ENCODE results near the gene SNPH. TPM values are rescaled to one million over a fixed set of nuclear protein-coding genes. Genes with fewer than 3 reads are reported as not detected.

Gene SNPH
- total RNA-seq, 1 experiment from 2014 or later: 0.93 TPM

DNA sequence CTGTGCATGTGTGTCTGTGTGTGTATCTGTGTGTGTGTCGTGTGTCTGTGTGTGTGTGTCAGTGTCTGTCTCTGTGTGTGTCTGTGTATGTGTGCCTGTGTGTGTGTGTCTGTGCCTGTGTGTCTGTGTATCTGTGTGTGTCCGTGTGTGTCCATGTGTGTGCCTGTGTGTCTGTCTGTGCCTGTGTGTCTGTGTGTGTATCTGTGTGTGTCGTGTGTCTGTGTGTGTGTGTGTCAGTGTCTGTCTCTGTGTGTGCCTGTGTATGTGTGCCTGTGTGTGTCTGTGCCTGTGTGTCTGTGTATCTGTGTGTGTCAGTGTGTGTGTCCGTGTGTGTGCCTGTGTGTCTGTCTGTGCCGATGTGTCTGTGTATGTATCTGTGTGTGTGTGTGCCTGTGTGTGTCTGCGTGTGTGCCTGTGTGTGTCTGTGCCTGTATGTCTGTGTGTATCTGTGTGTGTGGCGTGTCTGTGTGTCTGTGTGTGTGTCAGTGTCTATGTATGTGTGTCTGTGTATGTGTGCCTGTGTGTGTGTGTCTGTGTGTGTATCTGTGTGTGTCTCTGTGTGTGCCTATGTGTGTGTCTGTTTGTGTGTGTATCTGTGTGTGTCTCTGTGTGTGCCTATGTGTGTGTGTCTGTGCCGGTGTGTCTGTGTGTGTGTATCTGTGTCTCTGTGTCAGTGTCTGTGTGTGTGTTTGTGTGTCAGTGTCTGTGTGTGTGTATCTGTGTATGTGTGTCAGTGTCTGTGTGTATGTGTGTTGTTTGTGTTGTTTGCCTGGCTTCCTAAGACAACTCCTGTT is 11.6 kb downstream of the SNPH start:
- Histone ChIP-seq H3K79me2 (ENCODE audit: low read length) (no peaks in the 10 kb centered on the region), H3K27ac (ENCODE audit: low read length) (no peak overlapping the region), H3K9me2 (replicated peaks; ENCODE audit: insufficient read depth, low read length) (no peaks in the 10 kb centered on the region), H3K36me3 (ENCODE audit: insufficient read depth, low read length) (no peaks in the 10 kb centered on the region), H3K4me3 (ENCODE audit: low read length) (no peak overlapping the region), H3K9ac (ENCODE audit: low read length) (no peak overlapping the region), H2AFZ (ENCODE audit: low read length) (no peak overlapping the region), H3K9me3 (ENCODE audit: low read length) (no peaks in the 10 kb centered on the region), H4K20me1 (ENCODE audit: insufficient read depth, low read depth, low read length) (no peaks in the 10 kb centered on the region), H3K4me2 (ENCODE audit: low read depth, low read length, poor library complexity, severe bottlenecking) (no peak overlapping the region), H3K4me1 (ENCODE audit: low read length) (no peaks in the 10 kb centered on the region), H3K27me3 (ENCODE audit: low read length) (no peaks in the 10 kb centered on the region)
- no peak for DNase-seq

DNA sequence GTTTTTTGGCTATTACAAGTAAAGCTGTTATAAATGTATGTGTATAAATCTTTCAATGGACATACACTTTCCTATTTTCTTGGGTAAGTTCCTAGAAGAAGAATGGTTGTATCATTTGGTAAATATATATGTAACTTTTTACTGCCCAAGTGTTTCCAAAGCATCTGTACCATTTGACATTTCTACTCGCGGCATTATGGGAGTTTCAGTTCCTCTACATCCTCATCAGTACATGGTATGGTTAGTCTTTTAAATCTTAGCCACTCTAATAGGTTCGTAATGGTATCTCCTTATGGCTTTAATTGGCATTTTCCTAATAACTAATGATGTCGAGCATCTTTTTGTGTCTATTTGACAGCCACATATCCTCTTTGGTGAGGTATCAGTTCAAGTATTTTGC is 12.9 kb downstream of the SNPH start:
- Histone ChIP-seq H3K9ac (ENCODE audit: low read length) (no peak overlapping the region), H3K4me1 (ENCODE audit: low read length) (no peaks in the 10 kb centered on the region), H3K9me2 (replicated peaks; ENCODE audit: insufficient read depth, low read length) (no peaks in the 10 kb centered on the region), H3K4me2 (ENCODE audit: low read depth, low read length, poor library complexity, severe bottlenecking) (no peak overlapping the region), H2AFZ (ENCODE audit: low read length) (no peak overlapping the region), H4K20me1 (ENCODE audit: insufficient read depth, low read depth, low read length) (no peaks in the 10 kb centered on the region), H3K9me3 (ENCODE audit: low read length) (no peaks in the 10 kb centered on the region), H3K36me3 (ENCODE audit: insufficient read depth, low read length) (no peaks in the 10 kb centered on the region), H3K27me3 (ENCODE audit: low read length) (no peaks in the 10 kb centered on the region), H3K27ac (ENCODE audit: low read length) (no peak overlapping the region), H3K4me3 (ENCODE audit: low read length) (no peak overlapping the region), H3K79me2 (ENCODE audit: low read length) (no peaks in the 10 kb centered on the region)
- DNase-seq: no peak

DNA sequence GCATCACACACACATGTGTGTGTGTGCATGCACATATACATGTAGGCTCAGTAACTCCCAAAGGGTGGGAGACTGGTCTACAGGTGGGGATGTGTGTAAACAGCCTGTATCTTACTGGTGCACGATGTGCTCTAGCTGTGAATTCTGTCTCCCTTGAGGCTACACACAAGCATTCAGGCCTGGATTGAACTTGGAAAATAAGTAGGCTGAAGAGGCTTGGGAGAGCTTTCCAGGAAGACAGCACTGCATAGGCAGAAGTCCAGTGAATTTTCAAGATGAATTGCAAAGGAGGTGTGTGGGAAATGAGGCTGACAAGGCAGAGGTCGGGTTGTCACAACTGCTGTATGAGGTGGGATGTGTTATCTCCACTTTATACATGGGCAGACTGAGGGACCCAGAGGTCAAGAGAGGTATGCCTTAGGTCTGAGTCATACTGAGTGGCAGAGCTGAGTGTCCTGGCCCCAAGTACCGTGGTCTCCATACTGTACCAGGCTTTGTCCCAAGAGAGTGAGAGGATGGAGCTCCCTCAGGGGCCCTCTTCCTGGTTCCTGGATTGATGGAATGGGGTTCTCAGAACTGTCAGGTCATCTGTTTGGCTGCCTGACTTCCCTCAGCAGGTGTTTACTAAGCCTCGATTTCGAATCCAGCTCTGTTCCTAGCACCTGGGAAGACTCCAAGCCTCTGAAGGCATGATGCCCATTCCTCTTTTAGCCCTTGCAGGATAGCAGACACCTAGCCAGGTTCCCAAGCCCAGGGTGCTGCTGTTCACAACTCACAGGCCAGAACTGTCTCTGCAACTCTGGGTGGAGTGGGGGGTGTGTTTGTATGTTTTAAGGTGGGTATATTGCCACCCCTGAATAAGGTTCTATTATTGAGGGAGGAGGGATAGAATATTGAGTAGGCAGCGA is 14.4 kb downstream of the SNPH start:
- no peak overlapping the region for H2AFZ ChIP-seq (ENCODE audit: low read length)
- no peaks in the 10 kb centered on the region for H3K9me2 ChIP-seq (replicated peaks; ENCODE audit: insufficient read depth, low read length)

DNA sequence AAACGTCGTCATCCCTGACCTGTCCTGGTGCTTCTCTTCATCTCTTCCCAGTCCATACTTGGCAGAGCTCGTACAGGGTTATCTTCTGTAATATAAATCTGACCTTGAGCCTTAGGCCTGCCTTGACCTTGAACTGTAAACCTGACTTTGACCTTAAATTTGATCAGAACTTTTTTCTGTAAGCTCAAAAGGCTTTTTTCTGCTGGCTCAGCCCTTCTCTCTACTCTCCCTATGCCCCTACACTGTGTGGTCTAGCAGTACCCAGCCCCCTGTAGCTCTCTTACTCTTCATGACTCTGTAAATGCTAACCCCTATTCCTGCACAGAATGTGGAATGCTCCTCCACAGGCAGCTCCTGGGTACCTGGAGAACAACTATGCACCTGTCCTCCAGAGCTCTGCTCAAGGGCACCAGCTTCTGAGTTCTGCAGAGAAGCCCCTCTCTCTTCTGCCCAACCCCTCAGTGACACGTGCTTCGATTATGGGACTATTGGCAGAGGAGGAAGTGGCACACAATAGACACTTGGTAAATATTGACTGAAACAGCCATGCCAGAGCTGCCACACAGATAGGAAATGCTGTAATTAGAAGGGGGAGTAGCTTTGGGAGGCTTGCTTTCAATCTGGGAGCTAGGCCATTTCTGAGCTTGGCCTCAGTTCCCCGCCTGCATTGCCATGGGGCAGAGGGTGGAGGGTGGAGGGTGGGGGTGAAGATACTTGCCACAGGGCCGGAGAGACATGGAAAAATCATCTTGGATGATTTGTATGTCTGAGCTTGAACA is 15.4 kb downstream of the SNPH start:
- Histone ChIP-seq H3K9ac (ENCODE audit: low read length) (no peak overlapping the region), H3K4me1 (ENCODE audit: low read length) (no peaks in the 10 kb centered on the region), H3K9me3 (ENCODE audit: low read length) (no peaks in the 10 kb centered on the region), H3K36me3 (ENCODE audit: insufficient read depth, low read length) (no peaks in the 10 kb centered on the region), H3K27ac (ENCODE audit: low read length) (no peak overlapping the region), H4K20me1 (ENCODE audit: insufficient read depth, low read depth, low read length) (no peaks in the 10 kb centered on the region), H3K27me3 (ENCODE audit: low read length) (no peaks in the 10 kb centered on the region), H3K4me2 (ENCODE audit: low read depth, low read length, poor library complexity, severe bottlenecking) (no peak overlapping the region), H3K4me3 (ENCODE audit: low read length) (no peak overlapping the region), H3K79me2 (ENCODE audit: low read length) (no peaks in the 10 kb centered on the region), H3K9me2 (replicated peaks; ENCODE audit: insufficient read depth, low read length) (no peaks in the 10 kb centered on the region), H2AFZ (ENCODE audit: low read length) (no peak overlapping the region)
- no peak for DNase-seq

More for the DNA sequence above, 14.4 kb downstream of the SNPH start:
- Histone ChIP-seq H3K9ac (ENCODE audit: low read length) (no peak overlapping the region), H3K9me3 (ENCODE audit: low read length) (no peaks in the 10 kb centered on the region), H3K79me2 (ENCODE audit: low read length) (no peaks in the 10 kb centered on the region), H3K27me3 (ENCODE audit: low read length) (no peaks in the 10 kb centered on the region), H3K36me3 (ENCODE audit: insufficient read depth, low read length) (no peaks in the 10 kb centered on the region), H3K4me3 (ENCODE audit: low read length) (no peak overlapping the region), H3K4me2 (ENCODE audit: low read depth, low read length, poor library complexity, severe bottlenecking) (no peak overlapping the region), H3K4me1 (ENCODE audit: low read length) (no peaks in the 10 kb centered on the region), H4K20me1 (ENCODE audit: insufficient read depth, low read depth, low read length) (no peaks in the 10 kb centered on the region), H3K27ac (ENCODE audit: low read length) (no peak overlapping the region)
- no peak for DNase-seq

DNA sequence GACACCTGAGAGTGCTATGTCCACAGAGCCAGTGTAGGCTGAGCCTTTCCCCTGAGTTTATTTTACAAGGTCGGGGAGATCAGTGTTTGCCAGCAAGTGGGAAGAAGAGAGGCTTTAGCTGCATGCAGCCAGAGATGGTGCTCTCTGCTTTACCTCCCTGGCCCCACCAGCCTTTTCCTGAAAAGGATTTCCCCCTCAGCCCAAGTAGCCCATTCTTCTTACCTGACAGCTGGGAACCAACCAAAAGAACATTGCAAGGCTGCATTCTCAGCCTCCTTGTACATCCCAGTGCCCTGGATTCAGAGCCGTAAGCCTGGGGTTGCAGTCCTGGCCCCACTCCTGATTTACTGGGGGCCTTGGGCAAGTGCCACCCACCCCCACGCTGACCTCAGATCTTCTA is 16.9 kb downstream of the SNPH start:
- H3K4me2 ChIP-seq (ENCODE audit: low read depth, low read length, poor library complexity, severe bottlenecking): no peak overlapping the region
- H3K9me2 ChIP-seq (replicated peaks; ENCODE audit: insufficient read depth, low read length): no peaks in the 10 kb centered on the region
- H3K27ac ChIP-seq (ENCODE audit: low read length): no peak overlapping the region
- no peak overlapping the region for H2AFZ ChIP-seq (ENCODE audit: low read length)
- no peaks in the 10 kb centered on the region for H3K36me3 ChIP-seq (ENCODE audit: insufficient read depth, low read length)
- no peaks in the 10 kb centered on the region for H4K20me1 ChIP-seq (ENCODE audit: insufficient read depth, low read depth, low read length)
- no peaks in the 10 kb centered on the region for H3K9me3 ChIP-seq (ENCODE audit: low read length)
- no peak overlapping the region for H3K9ac ChIP-seq (ENCODE audit: low read length)
- DNase-seq: no peak
- H3K27me3 ChIP-seq (ENCODE audit: low read length): no peaks in the 10 kb centered on the region
- H3K79me2 ChIP-seq (ENCODE audit: low read length): no peaks in the 10 kb centered on the region
- no peaks in the 10 kb centered on the region for H3K4me1 ChIP-seq (ENCODE audit: low read length)
- H3K4me3 ChIP-seq (ENCODE audit: low read length): no peak overlapping the region

DNA sequence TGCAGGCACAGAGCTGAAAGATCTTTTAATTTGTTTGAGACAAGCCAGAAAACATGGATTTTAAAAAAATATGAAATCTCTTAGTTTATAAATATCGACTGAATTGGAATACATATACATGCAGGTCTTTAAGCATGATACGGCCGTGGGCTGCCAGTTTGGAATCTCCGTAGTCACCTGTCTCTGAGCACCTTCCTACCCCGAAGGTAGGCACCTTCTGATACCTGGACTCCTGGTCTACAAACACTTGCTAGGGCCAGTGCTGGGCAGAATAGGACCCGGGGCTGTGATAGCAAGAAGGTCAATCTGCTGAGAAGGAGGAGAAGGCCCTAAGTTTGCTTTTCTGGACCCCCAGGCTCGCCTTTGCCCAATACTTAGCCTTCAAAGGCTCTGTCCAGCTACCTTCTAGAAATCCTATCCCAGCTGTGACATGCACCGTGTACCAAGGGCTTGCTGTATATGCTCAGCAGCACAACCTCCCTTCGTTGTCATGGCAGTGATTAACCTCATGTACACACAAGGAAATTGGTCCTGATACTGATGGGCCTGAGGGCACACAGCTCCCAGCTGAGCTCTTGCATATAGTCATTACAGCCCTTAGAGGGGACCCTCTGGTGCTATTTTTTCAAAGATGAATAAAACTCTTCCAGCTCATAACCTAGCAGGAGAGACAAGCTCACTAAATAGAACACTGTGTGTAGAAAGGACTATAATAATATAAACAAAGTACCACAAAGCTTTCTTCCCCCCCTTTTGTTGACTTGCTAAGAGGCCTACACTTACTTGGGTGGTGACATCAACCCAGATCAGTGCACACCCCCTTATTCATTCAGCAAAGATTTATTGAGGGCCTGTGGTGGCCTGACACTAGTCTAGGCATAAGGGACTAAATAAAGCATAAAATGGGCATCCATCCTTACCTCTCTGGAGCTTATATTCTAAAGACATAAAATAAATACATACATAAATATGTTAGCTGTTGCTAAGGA is 17.7 kb downstream of the SNPH start:
- no peaks in the 10 kb centered on the region for H3K36me3 ChIP-seq (ENCODE audit: insufficient read depth, low read length)
- H3K27me3 ChIP-seq (ENCODE audit: low read length): no peaks in the 10 kb centered on the region
- H2AFZ ChIP-seq (ENCODE audit: low read length): no peak overlapping the region
- no peaks in the 10 kb centered on the region for H4K20me1 ChIP-seq (ENCODE audit: insufficient read depth, low read depth, low read length)
- no peaks in the 10 kb centered on the region for H3K9me2 ChIP-seq (replicated peaks; ENCODE audit: insufficient read depth, low read length)
- H3K4me2 ChIP-seq (ENCODE audit: low read depth, low read length, poor library complexity, severe bottlenecking): no peak overlapping the region
- H3K79me2 ChIP-seq (ENCODE audit: low read length): no peaks in the 10 kb centered on the region
- no peaks in the 10 kb centered on the region for H3K4me1 ChIP-seq (ENCODE audit: low read length)
- no peak for DNase-seq
- H3K27ac ChIP-seq (ENCODE audit: low read length): no peak overlapping the region
- no peak overlapping the region for H3K4me3 ChIP-seq (ENCODE audit: low read length)
- no peaks in the 10 kb centered on the region for H3K9me3 ChIP-seq (ENCODE audit: low read length)
- H3K9ac ChIP-seq (ENCODE audit: low read length): no peak overlapping the region

DNA sequence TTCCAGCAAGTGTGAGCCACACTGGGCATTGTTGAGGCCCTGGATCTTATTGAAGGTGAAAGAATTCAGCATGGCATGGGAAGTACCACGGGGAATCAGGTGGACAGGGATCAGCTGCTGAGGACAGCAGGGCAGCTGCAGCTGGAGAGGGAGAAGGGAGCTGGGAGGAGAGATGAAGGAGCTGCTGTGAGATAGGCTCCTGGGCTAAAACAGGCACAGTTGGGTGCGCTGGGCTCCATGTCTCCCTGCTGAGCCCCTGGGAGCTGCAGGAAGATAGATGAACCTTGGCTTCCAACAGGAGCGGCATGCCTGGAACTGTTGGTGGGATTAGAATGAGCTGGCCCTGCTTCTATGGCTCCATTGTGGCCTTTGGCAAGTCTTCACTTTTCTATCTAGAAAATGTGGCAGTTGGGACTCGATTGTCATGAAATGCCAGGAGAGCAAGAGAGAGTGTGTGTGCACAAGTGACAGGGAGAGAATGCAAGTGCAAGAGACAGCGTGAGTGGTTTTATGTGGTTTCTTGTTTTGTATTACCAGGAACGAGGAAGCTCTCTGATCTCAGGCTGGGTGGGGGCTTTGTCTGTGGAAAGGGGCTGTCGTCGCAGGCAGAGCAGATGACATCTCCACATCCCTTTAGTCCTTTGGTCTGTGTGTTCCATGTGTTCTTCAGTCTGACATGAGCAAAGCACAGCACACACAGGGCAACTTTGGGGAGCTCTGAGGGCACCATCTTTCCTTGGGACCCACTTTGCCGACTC is 20.4 kb downstream of the SNPH start:
- no peak overlapping the region for H3K27ac ChIP-seq (ENCODE audit: low read length)
- no peaks in the 10 kb centered on the region for H3K4me1 ChIP-seq (ENCODE audit: low read length)
- H3K79me2 ChIP-seq (ENCODE audit: low read length): no peaks in the 10 kb centered on the region
- H3K27me3 ChIP-seq (ENCODE audit: low read length): no peaks in the 10 kb centered on the region
- no peaks in the 10 kb centered on the region for H3K9me2 ChIP-seq (replicated peaks; ENCODE audit: insufficient read depth, low read length)
- no peaks in the 10 kb centered on the region for H4K20me1 ChIP-seq (ENCODE audit: insufficient read depth, low read depth, low read length)
- no peaks in the 10 kb centered on the region for H3K36me3 ChIP-seq (ENCODE audit: insufficient read depth, low read length)
- no peak for DNase-seq
- no peak overlapping the region for H3K4me2 ChIP-seq (ENCODE audit: low read depth, low read length, poor library complexity, severe bottlenecking)
- no peak overlapping the region for H3K4me3 ChIP-seq (ENCODE audit: low read length)
- H3K9me3 ChIP-seq (ENCODE audit: low read length): no peaks in the 10 kb centered on the region
- H3K9ac ChIP-seq (ENCODE audit: low read length): no peak overlapping the region
- H2AFZ ChIP-seq (ENCODE audit: low read length): no peak overlapping the region

Data from Karpas-422 (cell line).